Measurements from ENCODE around the gene MPND. TPM values are rescaled to one million over a fixed set of nuclear protein-coding genes. Genes with fewer than 3 reads are reported as not detected.

MPND gene
- total RNA-seq, 6 experiments from 2014 or later, result 11.7 to 15.0 (median 12.1) TPM

DNA sequence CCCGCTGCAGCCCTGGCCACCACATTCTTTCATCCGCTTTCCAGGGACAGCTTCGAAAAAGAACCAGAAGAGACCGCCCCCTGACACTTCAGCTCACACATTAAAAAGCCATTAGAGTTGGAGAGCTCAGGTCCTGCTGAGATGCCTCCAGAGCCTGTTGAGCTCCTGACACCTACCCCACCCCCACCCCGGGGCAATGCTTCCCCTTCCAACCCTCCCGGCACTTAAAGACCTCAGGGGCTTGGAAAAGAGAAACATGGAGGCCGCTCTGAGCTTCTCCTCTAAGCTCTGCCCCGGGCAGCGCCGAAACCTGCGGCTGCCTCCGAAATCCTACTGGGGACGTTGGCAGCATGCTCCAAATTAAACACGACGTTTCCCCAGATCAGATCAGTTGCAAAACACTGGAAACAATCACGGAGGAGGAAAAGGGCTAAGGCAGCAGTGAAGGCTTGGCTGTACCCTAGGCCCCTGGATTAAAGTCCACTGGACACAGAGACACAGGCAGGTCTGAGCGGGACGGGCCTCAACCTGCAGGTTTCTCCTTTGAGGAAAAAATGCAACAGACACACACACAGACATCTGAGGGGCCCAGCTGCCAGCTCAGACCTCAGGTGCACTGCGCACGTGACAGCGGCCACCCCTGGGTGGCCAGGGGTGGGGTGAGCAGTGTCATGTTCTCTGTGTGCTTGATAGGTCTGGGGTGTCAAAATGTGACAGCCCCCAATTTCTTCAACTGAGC, 47.4 kb downstream of the MPND start:
- peak overlapping the region; percentile 62 for H3K4me3 Mint-ChIP-seq
- no peaks in the 10 kb centered on the region for H3K9me3 Mint-ChIP-seq
- no peaks in the 10 kb centered on the region; the same call in 1 of the 2 replicates for H3K36me3 Mint-ChIP-seq (ENCODE audit: low read depth)
- DNase-seq, result no peak
- TF ChIP-seq, protein P1, sequence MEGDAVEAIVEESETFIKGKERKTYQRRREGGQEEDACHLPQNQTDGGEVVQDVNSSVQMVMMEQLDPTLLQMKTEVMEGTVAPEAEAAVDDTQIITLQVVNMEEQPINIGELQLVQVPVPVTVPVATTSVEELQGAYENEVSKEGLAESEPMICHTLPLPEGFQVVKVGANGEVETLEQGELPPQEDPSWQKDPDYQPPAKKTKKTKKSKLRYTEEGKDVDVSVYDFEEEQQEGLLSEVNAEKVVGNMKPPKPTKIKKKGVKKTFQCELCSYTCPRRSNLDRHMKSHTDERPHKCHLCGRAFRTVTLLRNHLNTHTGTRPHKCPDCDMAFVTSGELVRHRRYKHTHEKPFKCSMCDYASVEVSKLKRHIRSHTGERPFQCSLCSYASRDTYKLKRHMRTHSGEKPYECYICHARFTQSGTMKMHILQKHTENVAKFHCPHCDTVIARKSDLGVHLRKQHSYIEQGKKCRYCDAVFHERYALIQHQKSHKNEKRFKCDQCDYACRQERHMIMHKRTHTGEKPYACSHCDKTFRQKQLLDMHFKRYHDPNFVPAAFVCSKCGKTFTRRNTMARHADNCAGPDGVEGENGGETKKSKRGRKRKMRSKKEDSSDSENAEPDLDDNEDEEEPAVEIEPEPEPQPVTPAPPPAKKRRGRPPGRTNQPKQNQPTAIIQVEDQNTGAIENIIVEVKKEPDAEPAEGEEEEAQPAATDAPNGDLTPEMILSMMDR (IDR thresholded peaks at IDR 0.05), result no peak
- H3K27me3 Mint-ChIP-seq (ENCODE audit: insufficient read depth), result peaks cover 3% of the 10 kb centered on the region; the same call in 1 of the 2 replicates
- peaks cover 56% of the 10 kb centered on the region for H3K4me1 Mint-ChIP-seq (ENCODE audit: low read depth)
- peak overlapping the region; percentile 88 for H3K27ac Mint-ChIP-seq

DNA sequence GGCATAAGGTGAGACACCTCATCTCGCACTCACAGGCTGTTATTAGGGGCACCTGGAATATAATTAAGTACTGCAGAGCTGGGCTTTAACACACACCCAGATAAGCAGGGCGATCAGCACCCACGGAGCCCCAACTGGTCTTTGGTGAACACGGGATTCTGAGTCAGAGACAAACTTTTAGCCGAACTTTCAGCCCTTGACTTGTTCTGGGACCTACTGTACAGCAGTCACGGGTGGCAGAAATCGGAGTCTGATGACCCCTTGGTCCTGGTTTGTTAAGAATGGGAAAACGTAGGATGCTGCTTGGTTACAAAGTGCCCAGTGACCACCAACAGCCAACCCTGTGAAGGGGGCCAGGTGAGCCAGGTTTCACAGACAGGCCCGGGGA, 47.9 kb downstream of the MPND start:
- Mint-ChIP-seq H3K4me1 (ENCODE audit: low read depth) (peaks cover 56% of the 10 kb centered on the region), H3K9me3 (no peaks in the 10 kb centered on the region), H3K27ac (peak overlapping the region; percentile 88), H3K4me3 (peak overlapping the region; percentile 62), H3K36me3 (ENCODE audit: low read depth) (no peaks in the 10 kb centered on the region; the same call in 1 of the 2 replicates), H3K27me3 (ENCODE audit: insufficient read depth) (peaks cover 3% of the 10 kb centered on the region)
- peak; percentile 25 for DNase-seq
- TF ChIP-seq, protein P1 (IDR thresholded peaks at IDR 0.05), result no peak

DNA sequence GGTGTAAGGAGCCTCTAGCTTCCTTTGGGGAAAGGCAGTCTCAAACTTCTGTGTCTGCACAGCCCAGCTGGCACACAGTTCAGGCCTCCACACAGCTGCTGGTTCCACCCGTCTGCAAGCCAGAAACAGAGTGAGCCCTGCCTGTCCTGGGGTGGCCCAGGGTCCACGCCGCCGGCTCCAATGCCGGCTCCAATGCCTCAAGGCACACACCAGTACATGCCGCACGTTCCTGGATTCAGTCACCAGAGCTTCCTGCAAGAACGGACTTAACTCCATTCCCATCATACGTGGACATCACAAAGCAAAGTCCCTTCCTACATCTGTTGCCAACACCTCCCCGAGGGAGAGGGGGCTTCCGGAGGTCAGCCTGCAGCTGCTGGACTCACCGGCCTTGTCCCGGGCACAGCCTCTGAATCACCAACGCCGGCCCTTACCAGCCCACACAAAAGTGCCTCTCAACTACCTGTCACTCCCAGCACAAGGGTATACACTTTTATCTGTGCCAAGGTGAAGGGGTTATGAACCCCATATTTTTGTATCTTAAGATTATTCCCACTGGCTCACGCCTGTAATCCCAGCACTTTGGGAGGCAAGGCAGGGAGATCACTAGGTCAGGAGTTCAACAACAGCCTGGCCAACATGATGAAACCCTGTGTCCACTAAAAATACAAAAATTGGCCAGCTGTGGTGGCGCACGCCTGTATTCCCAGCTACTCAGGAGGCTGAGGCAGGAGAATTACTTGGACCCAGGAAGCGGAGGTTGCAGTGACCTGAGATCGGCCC, 48.5 kb downstream of the MPND start:
- Mint-ChIP-seq H3K4me1 (ENCODE audit: low read depth) (peaks cover 61% of the 10 kb centered on the region), H3K4me3 (peak overlapping the region; percentile 62), H3K9me3 (no peaks in the 10 kb centered on the region), H3K27me3 (ENCODE audit: insufficient read depth) (peaks cover 3% of the 10 kb centered on the region), H3K36me3 (ENCODE audit: low read depth) (peaks cover 4% of the 10 kb centered on the region), H3K27ac (peak overlapping the region; percentile 88)
- peak; percentile 81 for DNase-seq
- TF ChIP-seq, protein P1 (IDR thresholded peaks at IDR 0.05), result no peak

DNA sequence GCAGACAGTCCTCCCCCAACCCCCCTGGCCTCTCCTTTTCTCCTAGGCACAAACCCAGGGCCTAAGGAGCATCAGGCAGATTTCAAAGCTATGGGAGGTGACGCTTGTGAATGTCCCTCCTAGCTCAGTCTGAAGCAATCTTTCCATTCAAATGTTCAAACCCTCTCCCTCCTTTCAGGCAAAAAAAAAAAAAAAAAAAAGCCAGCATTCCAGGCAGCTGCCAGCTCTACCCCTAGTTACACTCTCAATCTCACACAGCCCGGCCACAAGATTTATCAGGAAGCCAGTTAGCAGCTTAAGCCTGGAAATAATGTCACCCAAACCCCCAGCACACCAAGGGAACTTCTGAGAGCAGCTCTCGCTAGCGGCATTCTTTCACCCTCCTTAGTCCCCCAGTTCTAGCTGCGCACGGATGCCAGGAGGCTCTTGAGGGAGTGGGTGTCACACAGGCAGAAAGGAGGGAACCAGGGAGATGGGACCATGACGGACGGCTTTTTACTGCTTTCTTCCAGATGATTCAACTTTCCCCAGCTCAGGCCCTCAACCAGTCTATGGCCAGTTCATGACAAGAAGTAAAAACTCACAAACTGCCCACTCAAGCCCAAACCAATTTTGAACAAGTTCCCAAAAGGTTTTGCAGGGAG, 50.7 kb downstream of the MPND start:
- Mint-ChIP-seq H3K4me1 (ENCODE audit: low read depth) (peaks cover 70% of the 10 kb centered on the region), H3K36me3 (ENCODE audit: low read depth) (peaks cover 7% of the 10 kb centered on the region), H3K9me3 (no peaks in the 10 kb centered on the region), H3K4me3 (peak overlapping the region; percentile 28), H3K27me3 (ENCODE audit: insufficient read depth) (peaks cover 3% of the 10 kb centered on the region), H3K27ac (peak overlapping the region; percentile 81)
- no peak for DNase-seq
- TF ChIP-seq, protein P1 (IDR thresholded peaks at IDR 0.05), result no peak

DNA sequence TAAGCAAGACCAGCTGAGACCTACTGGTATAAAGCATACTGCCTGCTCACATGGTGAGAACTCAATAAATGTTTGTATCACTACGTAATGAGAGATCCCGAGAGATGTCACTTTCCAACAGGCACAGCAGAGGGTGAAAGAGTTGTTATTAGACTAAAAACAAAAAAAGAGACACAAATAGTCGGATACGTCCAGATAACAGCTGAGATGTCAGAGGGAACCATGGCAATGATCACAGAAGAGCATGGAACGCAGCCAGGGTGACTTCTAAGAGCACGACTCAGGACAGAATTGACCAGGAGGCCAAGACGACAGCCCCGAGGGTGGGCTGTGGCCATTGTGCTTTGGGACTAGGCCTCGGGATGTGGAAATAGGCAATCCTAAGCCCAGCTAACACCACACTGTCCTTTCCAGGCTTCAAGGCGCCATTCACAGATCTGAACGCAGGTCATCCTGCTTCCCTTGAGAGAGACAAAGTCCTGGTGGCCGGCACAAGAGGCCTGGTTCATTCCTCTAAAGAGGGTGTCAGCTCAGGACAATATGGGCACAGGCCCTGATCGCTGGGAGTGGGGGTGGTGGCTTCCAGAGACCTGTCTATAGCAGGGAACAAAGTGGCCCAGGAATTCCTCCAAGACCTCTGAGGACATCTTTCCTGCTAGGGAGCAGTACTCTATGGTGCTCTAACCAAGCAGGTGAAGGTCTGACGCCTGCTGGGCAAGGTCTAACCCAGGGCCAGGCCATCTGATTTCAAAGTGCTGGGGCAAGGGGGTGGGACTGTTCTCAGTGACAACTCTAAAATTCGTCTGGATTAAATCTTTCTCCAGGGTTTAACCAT, 53.8 kb downstream of the MPND start:
- peak; percentile 22 for DNase-seq
- peak overlapping the region; percentile 57 for H3K27ac Mint-ChIP-seq
- TF ChIP-seq, protein P1 (IDR thresholded peaks at IDR 0.05), result no peak
- H3K27me3 Mint-ChIP-seq (ENCODE audit: insufficient read depth), result no peaks in the 10 kb centered on the region; the same call in 1 of the 2 replicates
- H3K4me3 Mint-ChIP-seq, result peak overlapping the region; percentile 54; the same call in 1 of the 2 replicates
- peaks cover 7% of the 10 kb centered on the region for H3K36me3 Mint-ChIP-seq (ENCODE audit: low read depth)
- H3K9me3 Mint-ChIP-seq, result no peaks in the 10 kb centered on the region
- peaks cover 57% of the 10 kb centered on the region for H3K4me1 Mint-ChIP-seq (ENCODE audit: low read depth)
